ENCODE results near the gene AMPD1.

GRCh38 chr1:114719424-114719787 lies 24.1 kb upstream of the AMPD1 start:
- TF ChIP-seq POLR2A (IDR thresholded peaks at IDR 0.05) = no peak
- TF ChIP-seq, protein P1, sequence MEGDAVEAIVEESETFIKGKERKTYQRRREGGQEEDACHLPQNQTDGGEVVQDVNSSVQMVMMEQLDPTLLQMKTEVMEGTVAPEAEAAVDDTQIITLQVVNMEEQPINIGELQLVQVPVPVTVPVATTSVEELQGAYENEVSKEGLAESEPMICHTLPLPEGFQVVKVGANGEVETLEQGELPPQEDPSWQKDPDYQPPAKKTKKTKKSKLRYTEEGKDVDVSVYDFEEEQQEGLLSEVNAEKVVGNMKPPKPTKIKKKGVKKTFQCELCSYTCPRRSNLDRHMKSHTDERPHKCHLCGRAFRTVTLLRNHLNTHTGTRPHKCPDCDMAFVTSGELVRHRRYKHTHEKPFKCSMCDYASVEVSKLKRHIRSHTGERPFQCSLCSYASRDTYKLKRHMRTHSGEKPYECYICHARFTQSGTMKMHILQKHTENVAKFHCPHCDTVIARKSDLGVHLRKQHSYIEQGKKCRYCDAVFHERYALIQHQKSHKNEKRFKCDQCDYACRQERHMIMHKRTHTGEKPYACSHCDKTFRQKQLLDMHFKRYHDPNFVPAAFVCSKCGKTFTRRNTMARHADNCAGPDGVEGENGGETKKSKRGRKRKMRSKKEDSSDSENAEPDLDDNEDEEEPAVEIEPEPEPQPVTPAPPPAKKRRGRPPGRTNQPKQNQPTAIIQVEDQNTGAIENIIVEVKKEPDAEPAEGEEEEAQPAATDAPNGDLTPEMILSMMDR (IDR thresholded peaks at IDR 0.05) = no peak
